Activated CD4-positive, alpha-beta T cell treated with anti-CD3 and anti-CD28 coated beads for 36 hours (primary cell): ENCODE data around the gene DNER. TPM values are rescaled to one million over a fixed set of nuclear protein-coding genes. Genes with fewer than 3 reads are reported as not detected.

Source experiments
- ATAC-seq: fragments of 200-7000 bp; cut with Tn5 transposase; one replicate; pipeline ENCODE4 v1.10.0; 2021; ENCODE audit warnings: mild to moderate bottlenecking, moderate library complexity
- CTCF ChIA-PET: fragments of 350-600 bp; sonication (Branson Sonifier 250); formaldehyde crosslinking; loops from one replicate; lab custom pipeline; 2021; ENCODE audit warnings: antibody characterized with exemption; lab: Charles Lee
- POLR2A ChIA-PET: fragments of 350-600 bp; sonication (Branson Sonifier 250); formaldehyde crosslinking; loops from one replicate; lab custom pipeline; 2021; ENCODE audit warnings: antibody characterized with exemption, inconsistent platforms; lab: Charles Lee
- DNase-seq: peaks from one replicate; pipeline ENCODE4 v3.0.0-alpha.2; 2020
- H3K27ac Mint-ChIP-seq: one replicate; pipeline ENCODE4 v1.8.0; 2021; ENCODE audit warnings: mixed read lengths
- H3K27me3 Mint-ChIP-seq: one replicate; pipeline ENCODE4 v1.8.0; 2021; ENCODE audit warnings: mixed read lengths
- H3K36me3 Mint-ChIP-seq: one replicate; pipeline ENCODE4 v1.8.0; 2021; ENCODE audit warnings: low read depth, mixed read lengths
- H3K4me1 Mint-ChIP-seq: one replicate; pipeline ENCODE4 v1.8.0; 2021; ENCODE audit warnings: mixed read lengths
- H3K4me3 Mint-ChIP-seq: one replicate; pipeline ENCODE4 v1.8.0; 2021; ENCODE audit warnings: mild to moderate bottlenecking, moderate library complexity, mixed read lengths
- H3K9me3 Mint-ChIP-seq: one replicate; pipeline ENCODE4 v1.8.0; 2021; ENCODE audit warnings: low read depth, mixed read lengths
- intact Hi-C, 2 experiments: fragments of 100-400 bp; cut with DNase I in 1 of 2; cut with micrococcal nuclease in 1 of 2; formaldehyde crosslinking; loops; one replicate each; pipeline versions ENCODE4 v1.14.2 to v1.15.1; 2022 to 2024; cut with DNase I, micrococcal nuclease
- total RNA-seq, 2 experiments: library from RNA; stranded (reverse); gene quantifications; one replicate each; pipeline ENCODE4 v1.2.3, GENCODE V29; 2021

The DNER gene
- total RNA-seq, 2 experiments from 2014 or later, result not detected

GRCh38 chr2:229470781-229471180, 243.6 kb downstream of the DNER start:
- Mint-ChIP-seq H3K27ac (no peak overlapping the region), H3K36me3 (no peaks in the 10 kb centered on the region), H3K4me1 (no peaks in the 10 kb centered on the region), H3K4me3 (no peak overlapping the region), H3K9me3 (no peaks in the 10 kb centered on the region), H3K27me3 (peaks cover 7% of the 10 kb centered on the region)
- ATAC-seq (no peak), DNase-seq (no peak)
- ChIA-PET CTCF (no interaction called here), POLR2A (no interaction called here)
- intact Hi-C loops, result no loop called here

DNA sequence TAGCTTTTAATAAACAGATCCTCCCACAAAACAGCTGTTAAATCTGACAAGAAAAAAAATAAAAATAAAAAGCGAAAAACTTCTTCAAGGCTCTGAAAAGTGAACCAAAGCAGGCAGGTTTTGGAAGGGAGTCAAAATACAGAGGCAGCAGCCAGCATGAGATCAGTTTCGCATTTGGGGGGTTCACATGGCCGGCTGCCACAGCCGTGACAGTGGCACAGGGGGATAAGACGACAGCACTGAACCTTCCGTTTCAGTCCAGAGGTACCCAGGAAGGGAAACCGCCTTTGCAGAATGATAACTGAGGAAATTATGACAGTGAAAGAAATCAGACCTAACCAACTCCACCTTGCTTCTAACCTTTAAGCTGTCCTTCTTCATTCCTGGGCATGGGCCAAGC, 246.6 kb downstream of the DNER start:
- H3K4me1 Mint-ChIP-seq, result no peaks in the 10 kb centered on the region
- no peak for DNase-seq

DNA sequence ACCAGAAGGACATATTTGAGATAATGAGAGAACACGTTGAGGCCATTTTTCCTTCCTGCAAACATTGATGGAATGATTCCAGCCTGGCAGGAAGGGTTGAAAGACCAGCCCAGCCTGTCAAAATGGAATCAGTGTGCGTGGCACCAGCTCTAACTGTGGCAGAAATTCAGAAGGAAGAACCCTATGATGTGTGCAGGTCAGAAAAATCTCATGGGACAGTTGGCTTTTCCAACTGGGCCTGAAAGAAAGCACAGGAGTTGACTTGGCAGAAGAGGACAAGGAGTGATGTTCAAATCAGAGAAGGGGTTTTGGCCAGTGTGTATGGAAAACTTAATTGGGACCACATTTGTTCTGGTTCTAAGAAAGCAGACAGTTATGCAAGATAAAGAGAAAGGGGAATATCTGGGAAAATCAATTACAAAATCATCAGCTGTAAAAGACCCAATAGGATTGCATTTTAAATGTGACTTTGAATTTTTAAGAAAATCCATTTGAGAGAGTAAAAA, 250.5 kb downstream of the DNER start:
- no peak overlapping the region for H3K27ac Mint-ChIP-seq
- no peak for DNase-seq
- H3K36me3 Mint-ChIP-seq, result no peaks in the 10 kb centered on the region
- no peaks in the 10 kb centered on the region for H3K4me1 Mint-ChIP-seq
- H3K9me3 Mint-ChIP-seq, result no peaks in the 10 kb centered on the region
- intact Hi-C loops, result no loop called here
- H3K27me3 Mint-ChIP-seq, result peaks cover 4% of the 10 kb centered on the region
- no peak overlapping the region for H3K4me3 Mint-ChIP-seq
- POLR2A ChIA-PET, result no interaction called here
- ATAC-seq, result no peak
- CTCF ChIA-PET, result no interaction called here

More for the DNA sequence above, 246.6 kb downstream of the DNER start:
- H3K9me3 Mint-ChIP-seq, result no peaks in the 10 kb centered on the region
- no peak overlapping the region for H3K4me3 Mint-ChIP-seq
- intact Hi-C loops, result no loop called here
- ChIA-PET CTCF (interaction anchor here (0.7 to 0.8 kb wide), 2 partner anchors 34 to 66 kb away, joined by 3 read pairs; no protein-coding TSS in a partner anchor), POLR2A (no interaction called here)
- no peaks in the 10 kb centered on the region for H3K36me3 Mint-ChIP-seq
- ATAC-seq, result no peak
- peaks cover under 1% of the 10 kb centered on the region for H3K27me3 Mint-ChIP-seq
- no peak overlapping the region for H3K27ac Mint-ChIP-seq

GRCh38 chr2:229462112-229462511, 252.2 kb downstream of the DNER start:
- DNase-seq, result no peak
- no peak overlapping the region for H3K4me3 Mint-ChIP-seq
- intact Hi-C loops, result no loop called here
- H3K36me3 Mint-ChIP-seq, result no peaks in the 10 kb centered on the region
- peaks cover 4% of the 10 kb centered on the region for H3K27me3 Mint-ChIP-seq
- no peak for ATAC-seq
- H3K4me1 Mint-ChIP-seq, result no peaks in the 10 kb centered on the region
- H3K27ac Mint-ChIP-seq, result no peak overlapping the region
- POLR2A ChIA-PET, result no interaction called here
- CTCF ChIA-PET, result no interaction called here
- H3K9me3 Mint-ChIP-seq, result no peaks in the 10 kb centered on the region

GRCh38 chr2:229456091-229456490, 258.3 kb downstream of the DNER start:
- H3K27ac Mint-ChIP-seq, result no peak overlapping the region
- ATAC-seq (no peak), DNase-seq (no peak)
- H3K27me3 Mint-ChIP-seq, result peaks cover 11% of the 10 kb centered on the region
- no peaks in the 10 kb centered on the region for H3K9me3 Mint-ChIP-seq
- ChIA-PET CTCF (no interaction called here), POLR2A (no interaction called here)
- no peaks in the 10 kb centered on the region for H3K4me1 Mint-ChIP-seq
- H3K36me3 Mint-ChIP-seq, result no peaks in the 10 kb centered on the region
- intact Hi-C loops, result no loop called here
- no peak overlapping the region for H3K4me3 Mint-ChIP-seq

- Mint-ChIP-seq H3K36me3 (no peaks in the 10 kb centered on the region), H3K4me1 (no peaks in the 10 kb centered on the region)
- intact Hi-C loops, result no loop called here
Observed at GRCh38 chr2:229454934-229455631, 259.3 kb downstream of the DNER start.

DNA sequence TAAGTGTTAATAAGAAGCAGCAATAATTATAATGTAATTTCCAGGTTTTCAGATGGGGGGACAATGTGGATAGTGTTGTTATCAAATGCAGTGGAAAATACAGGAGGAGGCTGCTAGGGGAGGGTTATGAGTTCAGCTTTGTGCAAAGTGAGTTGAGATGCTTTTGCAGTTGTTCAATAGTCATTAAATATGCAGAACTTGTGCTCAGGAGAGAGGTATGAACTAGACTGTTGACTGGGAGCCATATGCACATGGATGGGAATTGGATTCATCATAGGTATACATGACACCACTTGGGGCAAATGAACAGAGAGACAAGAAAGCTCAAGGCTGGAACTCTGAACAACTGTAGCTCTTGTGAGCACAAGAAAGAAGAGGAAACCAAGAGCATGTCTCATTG, 261.1 kb downstream of the DNER start:
- POLR2A ChIA-PET, result no interaction called here
- H3K4me1 Mint-ChIP-seq, result no peaks in the 10 kb centered on the region
- ATAC-seq, result no peak
- H3K27me3 Mint-ChIP-seq, result peaks cover 10% of the 10 kb centered on the region
- CTCF ChIA-PET, result interaction anchor here (0.6 to 1.1 kb wide), 2 partner anchors 30 to 133 kb away, joined by 3 read pairs; no protein-coding TSS in a partner anchor
- no peak for DNase-seq
- H3K36me3 Mint-ChIP-seq, result no peaks in the 10 kb centered on the region
- no peak overlapping the region for H3K4me3 Mint-ChIP-seq
- H3K9me3 Mint-ChIP-seq, result no peaks in the 10 kb centered on the region
- H3K27ac Mint-ChIP-seq, result no peak overlapping the region
- intact Hi-C loops, result no loop called here

More at GRCh38 chr2:229454934-229455631, 259.3 kb downstream of the DNER start:
- H3K4me3 Mint-ChIP-seq, result no peak overlapping the region
- no peak overlapping the region for H3K27ac Mint-ChIP-seq
- ChIA-PET CTCF (no interaction called here), POLR2A (no interaction called here)
- H3K27me3 Mint-ChIP-seq, result peaks cover 10% of the 10 kb centered on the region
- ATAC-seq (no peak), DNase-seq (no peak)
- H3K9me3 Mint-ChIP-seq, result no peaks in the 10 kb centered on the region

DNA sequence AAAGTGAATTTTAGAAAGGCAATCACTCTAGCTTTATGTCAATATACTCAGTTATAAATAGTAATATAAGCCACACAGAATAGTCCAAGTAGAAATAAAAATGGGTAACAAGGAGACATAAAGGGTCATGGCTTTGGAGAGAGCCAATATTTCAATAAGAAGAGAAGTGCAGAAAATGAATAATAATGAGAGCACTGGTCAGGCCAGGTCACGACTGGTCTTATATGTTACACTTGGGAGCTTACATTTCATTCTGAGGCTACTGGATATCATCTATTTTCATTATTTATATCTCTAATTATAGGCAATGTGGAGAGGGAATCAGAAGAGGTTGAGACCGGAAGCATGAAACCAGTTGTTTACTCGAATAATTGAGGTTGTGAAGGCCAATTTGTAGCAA, 262.5 kb downstream of the DNER start:
- no peak overlapping the region for H3K27ac Mint-ChIP-seq
- H3K27me3 Mint-ChIP-seq, result peaks cover 10% of the 10 kb centered on the region
- no peaks in the 10 kb centered on the region for H3K36me3 Mint-ChIP-seq
- ATAC-seq (no peak), DNase-seq (no peak)
- no peaks in the 10 kb centered on the region for H3K4me1 Mint-ChIP-seq
- POLR2A ChIA-PET, result no interaction called here
- no peaks in the 10 kb centered on the region for H3K9me3 Mint-ChIP-seq
- intact Hi-C loops, result no loop called here
- H3K4me3 Mint-ChIP-seq, result no peak overlapping the region
- CTCF ChIA-PET, result no interaction called here

DNA sequence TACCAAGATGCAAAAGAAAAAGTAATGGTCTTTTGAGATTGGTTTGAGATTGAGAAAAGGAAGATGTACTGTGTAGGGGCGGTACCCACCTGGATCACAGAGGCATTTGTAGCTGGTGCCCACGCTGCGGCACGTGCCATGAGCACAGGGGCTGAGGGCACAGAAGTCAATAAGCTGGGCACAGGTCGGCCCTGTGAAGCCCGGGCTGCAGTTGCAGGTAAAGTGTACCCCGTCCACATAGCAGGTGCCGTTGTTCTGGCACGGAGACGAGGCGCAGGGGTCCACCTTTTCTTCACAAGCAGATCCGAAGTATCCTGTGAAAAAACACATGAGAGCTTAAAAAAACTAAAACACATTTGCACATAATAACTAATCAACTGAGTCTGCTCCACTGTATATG, 267.1 kb downstream of the DNER start:
- intact Hi-C loops, result no loop called here
- Mint-ChIP-seq H3K27me3 (no peaks in the 10 kb centered on the region), H3K27ac (no peak overlapping the region), H3K36me3 (no peaks in the 10 kb centered on the region), H3K9me3 (no peaks in the 10 kb centered on the region), H3K4me1 (no peaks in the 10 kb centered on the region), H3K4me3 (no peak overlapping the region)
- CTCF ChIA-PET, result no interaction called here
- POLR2A ChIA-PET, result no interaction called here
- ATAC-seq (no peak), DNase-seq (no peak)

DNA sequence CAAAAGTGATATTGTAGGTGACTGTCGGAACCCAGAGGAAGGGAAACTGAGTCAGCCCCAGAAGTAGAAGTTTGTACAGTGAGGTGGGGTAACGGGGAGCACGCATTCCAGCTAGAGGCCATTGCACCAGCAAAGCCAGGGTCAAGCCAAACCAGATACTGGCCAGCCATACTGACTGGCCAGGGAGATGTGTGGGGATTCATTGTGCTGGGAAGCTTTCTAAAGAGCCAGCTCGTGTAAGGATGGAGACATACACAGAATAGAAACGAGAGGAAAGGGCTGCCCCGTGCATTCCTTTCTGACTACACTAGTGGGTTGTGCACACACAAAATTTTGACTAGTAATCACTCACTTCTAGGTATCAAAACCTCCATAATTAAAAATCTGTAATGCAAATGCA, 268.0 kb downstream of the DNER start:
- peaks cover under 1% of the 10 kb centered on the region for H3K27me3 Mint-ChIP-seq
- no peaks in the 10 kb centered on the region for H3K9me3 Mint-ChIP-seq
- H3K4me1 Mint-ChIP-seq, result no peaks in the 10 kb centered on the region
- POLR2A ChIA-PET, result no interaction called here
- DNase-seq (no peak), ATAC-seq (no peak)
- H3K27ac Mint-ChIP-seq, result no peak overlapping the region
- intact Hi-C loops, result no loop called here
- no peak overlapping the region for H3K4me3 Mint-ChIP-seq
- no peaks in the 10 kb centered on the region for H3K36me3 Mint-ChIP-seq
- CTCF ChIA-PET, result no interaction called here

DNA sequence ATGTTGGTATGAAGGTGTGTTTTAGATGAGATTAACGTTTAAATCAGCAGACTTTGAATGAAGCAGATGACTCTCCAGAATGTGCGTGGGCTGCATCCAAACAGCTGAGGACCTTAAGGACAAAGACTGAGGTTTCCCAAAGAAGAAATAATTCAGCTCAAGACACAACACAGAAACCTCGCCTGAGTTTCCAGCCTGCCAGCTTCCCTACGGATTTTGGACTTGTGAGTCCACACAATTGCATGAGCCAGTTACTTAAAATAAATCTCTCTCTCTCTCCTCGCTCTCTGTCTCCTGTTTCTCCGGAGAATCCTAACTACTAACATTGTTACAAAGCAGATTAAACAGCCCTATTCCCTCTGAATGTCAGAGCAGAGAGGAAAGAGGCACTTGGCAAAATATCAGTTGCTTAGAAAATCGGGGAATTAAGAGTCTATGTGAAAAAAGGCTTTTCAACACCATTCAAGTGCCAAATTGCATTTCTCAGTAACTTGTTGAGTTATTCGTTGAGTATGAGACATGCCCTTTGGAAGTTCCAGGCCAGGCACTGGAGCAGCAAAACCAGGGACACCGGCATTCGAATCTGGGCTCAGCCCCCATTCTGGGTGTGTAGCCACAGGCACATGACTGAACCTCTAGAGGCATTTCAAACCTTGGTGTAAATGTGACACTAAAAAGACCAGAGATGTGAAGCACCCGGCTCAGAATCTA, 268.7 kb downstream of the DNER start:
- ChIA-PET POLR2A (no interaction called here), CTCF (no interaction called here)
- no peaks in the 10 kb centered on the region for H3K4me1 Mint-ChIP-seq
- ATAC-seq (no peak), DNase-seq (no peak)
- intact Hi-C loops, result no loop called here
- H3K4me3 Mint-ChIP-seq, result no peak overlapping the region
- H3K36me3 Mint-ChIP-seq, result no peaks in the 10 kb centered on the region
- no peak overlapping the region for H3K27ac Mint-ChIP-seq
- H3K27me3 Mint-ChIP-seq, result peaks cover 6% of the 10 kb centered on the region
- no peaks in the 10 kb centered on the region for H3K9me3 Mint-ChIP-seq

GRCh38 chr2:229445019-229445418, 269.3 kb downstream of the DNER start:
- no peaks in the 10 kb centered on the region for H3K4me1 Mint-ChIP-seq
- peaks cover 11% of the 10 kb centered on the region for H3K27me3 Mint-ChIP-seq
- H3K27ac Mint-ChIP-seq, result no peak overlapping the region
- ATAC-seq (no peak), DNase-seq (no peak)
- CTCF ChIA-PET, result no interaction called here
- no peaks in the 10 kb centered on the region for H3K9me3 Mint-ChIP-seq
- intact Hi-C loops, result no loop called here
- POLR2A ChIA-PET, result no interaction called here
- no peaks in the 10 kb centered on the region for H3K36me3 Mint-ChIP-seq
- H3K4me3 Mint-ChIP-seq, result no peak overlapping the region
